Measurements from ENCODE around the gene CD79A.
A peak's percentile ranks its signal among the peaks of the same experiment; 100 is the strongest.

CD79A gene

GRCh38 chr19:41886761-41887710 lies 10.0 kb downstream of the CD79A start:
- DNase-seq, result no peak

GRCh38 chr19:41887711-41888382 lies 10.8 kb downstream of the CD79A start:
- peak; percentile 66 to 73 for DNase-seq

GRCh38 chr19:41888926-41889325 lies 11.8 kb downstream of the CD79A start:
- DNase-seq, result no peak

- no peak for DNase-seq
These were observed 12.8 kb downstream of the CD79A start for GRCh38 chr19:41889896-41890295.

- no peak for DNase-seq
These were observed 13.9 kb downstream of the CD79A start for GRCh38 chr19:41890936-41891335.

GRCh38 chr19:41892173-41892902 lies 15.3 kb downstream of the CD79A start:
- no peak for DNase-seq

- DNase-seq, result no peak
These were observed 16.8 kb downstream of the CD79A start for GRCh38 chr19:41893899-41894298.

GRCh38 chr19:41894350-41894749 lies 17.3 kb downstream of the CD79A start:
- DNase-seq, result no peak

- DNase-seq, result no peak
These were observed 18.9 kb downstream of the CD79A start for GRCh38 chr19:41895745-41896580.

GRCh38 chr19:41896581-41896942 lies 19.5 kb downstream of the CD79A start:
- no peak for DNase-seq

- no peak for DNase-seq
These were observed 20.1 kb downstream of the CD79A start for GRCh38 chr19:41897181-41897580.

GRCh38 chr19:41897820-41898219 lies 20.7 kb downstream of the CD79A start:
- no peak for DNase-seq

- DNase-seq, result no peak
These were observed 21.2 kb downstream of the CD79A start for GRCh38 chr19:41898235-41898634.

- no peak for DNase-seq
These were observed 24.8 kb downstream of the CD79A start for GRCh38 chr19:41901707-41902360.

- DNase-seq, result no peak
These were observed 25.5 kb downstream of the CD79A start for GRCh38 chr19:41902594-41902993.

- no peak for DNase-seq
These were observed 26.3 kb downstream of the CD79A start for GRCh38 chr19:41903193-41903953.

- DNase-seq, result no peak
These were observed 27.2 kb downstream of the CD79A start for GRCh38 chr19:41904118-41904870.

GRCh38 chr19:41905273-41906002 lies 28.4 kb downstream of the CD79A start:
- DNase-seq, result no peak

GRCh38 chr19:41906271-41906670 lies 29.2 kb downstream of the CD79A start:
- DNase-seq, result no peak
